ENCODE results near the gene SLC18A2.

SLC18A2 gene

GRCh38 chr10:117240621-117241529 is at the start of gene SLC18A2:
Gene SLC18A2 (plus strand): TSS chr10:117241114. CDS start chr10:117241694, 580 bp downstream.
- TF ChIP-seq CTCF (IDR thresholded peaks at IDR 0.05; ENCODE audit: insufficient read depth, missing control alignments): no peak
- no peak for FAIRE-seq
- no peak for DNase-seq (ENCODE audit: insufficient read length, low spot score)

DNA sequence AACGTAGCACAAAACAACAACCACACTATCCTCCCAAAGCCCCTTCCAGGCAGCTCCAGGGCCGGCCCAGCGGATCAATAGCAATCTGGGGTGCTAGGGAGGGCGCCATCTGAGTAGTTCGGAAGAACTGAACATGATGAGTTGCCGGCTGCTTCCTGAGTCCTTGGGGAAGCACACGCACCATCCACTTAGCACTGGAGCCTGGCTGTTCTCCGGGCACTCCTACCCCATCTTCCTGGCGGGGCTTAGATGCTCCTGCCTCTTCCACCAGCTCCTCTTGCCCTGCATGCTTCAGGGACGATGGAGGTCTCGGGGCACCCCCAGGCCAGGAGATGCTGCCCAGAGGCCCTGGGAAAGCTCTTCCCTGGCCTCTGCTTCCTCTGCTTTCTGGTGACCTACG is 43.7 kb upstream of the SLC18A2 start, which contains the start of gene KCNK18:
TSS of gene KCNK18 (plus strand) at position 301 of the 400 bp plus-strand sequence. CDS start at position 301, 0 bp downstream.
- TF ChIP-seq CTCF (IDR thresholded peaks at IDR 0.05; ENCODE audit: insufficient read depth, missing control alignments): no peak
- FAIRE-seq: no peak

DNA sequence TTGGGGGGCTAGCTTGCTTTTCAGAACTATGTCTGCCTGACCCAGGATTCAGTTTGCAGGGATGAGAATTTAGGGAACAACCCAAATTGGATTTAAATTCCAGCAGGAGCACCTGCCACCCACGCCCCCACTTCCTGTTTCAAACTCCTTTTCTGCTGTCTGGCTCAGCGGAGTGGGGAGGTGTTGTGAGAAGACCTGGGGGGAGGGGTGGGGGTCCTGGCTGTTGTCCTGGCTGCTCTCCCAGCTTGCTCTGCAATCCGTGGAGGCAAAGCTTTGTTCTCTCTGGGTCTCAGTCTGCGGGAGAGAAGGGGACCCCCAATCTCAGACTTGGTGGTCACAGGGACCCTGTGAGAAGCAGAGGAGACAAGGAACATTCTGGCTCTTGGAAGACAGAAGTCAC is 42.8 kb upstream of the SLC18A2 start:
- no peak for FAIRE-seq
- TF ChIP-seq CTCF (IDR thresholded peaks at IDR 0.05; ENCODE audit: insufficient read depth, missing control alignments): no peak

More for the DNA sequence above, 43.7 kb upstream of the SLC18A2 start, which contains the start of gene KCNK18:
- no peak for DNase-seq (ENCODE audit: insufficient read length, low spot score)

DNA sequence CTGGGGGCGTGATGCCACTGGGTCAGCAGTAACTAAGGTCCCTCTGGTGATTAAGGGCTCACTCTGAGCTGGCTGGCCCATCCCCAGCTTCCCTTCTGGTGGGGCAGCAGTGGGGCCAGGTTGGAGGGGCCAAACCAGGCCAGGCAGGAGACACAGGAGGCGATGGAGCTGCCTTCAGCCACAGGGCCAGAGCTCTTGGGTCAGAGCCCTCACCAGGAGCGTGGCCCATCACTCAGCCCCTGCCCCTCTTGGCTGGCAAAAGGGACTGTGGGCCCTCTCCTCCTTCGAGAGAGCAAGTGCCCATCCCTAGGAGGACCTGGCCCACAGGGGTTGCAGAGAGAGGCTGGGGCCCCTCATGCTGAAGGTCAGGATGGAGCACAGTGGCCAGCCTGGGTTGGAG is 39.1 kb upstream of the SLC18A2 start:
- no peak for TF ChIP-seq CTCF (IDR thresholded peaks at IDR 0.05; ENCODE audit: insufficient read depth, missing control alignments)
- FAIRE-seq (no peak), DNase-seq (ENCODE audit: insufficient read length, low spot score) (no peak)

More for the DNA sequence above, 42.8 kb upstream of the SLC18A2 start:
- no peak for DNase-seq (ENCODE audit: insufficient read length, low spot score)

DNA sequence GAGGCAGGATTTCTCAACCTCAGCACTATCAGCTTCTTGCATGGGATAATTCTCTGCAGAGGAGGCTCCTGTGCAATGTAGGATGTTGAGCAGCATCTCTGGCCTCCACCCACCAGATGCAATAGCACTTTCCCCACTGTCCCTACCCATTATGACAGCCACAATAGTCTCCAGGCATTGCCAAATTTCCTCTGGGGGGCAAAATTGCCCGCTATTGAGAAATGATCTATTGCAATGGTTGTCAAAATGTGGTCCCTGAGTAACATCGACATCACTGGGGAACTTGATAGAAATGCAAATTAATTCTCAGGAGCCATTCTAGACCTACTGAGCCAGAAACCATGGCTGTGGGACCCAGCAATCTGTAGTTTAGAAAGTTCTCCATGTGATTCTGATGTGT is 36.6 kb upstream of the SLC18A2 start:
- no peak for FAIRE-seq
- no peak for TF ChIP-seq CTCF (IDR thresholded peaks at IDR 0.05; ENCODE audit: insufficient read depth, missing control alignments)
- DNase-seq (ENCODE audit: insufficient read length, low spot score): no peak

DNA sequence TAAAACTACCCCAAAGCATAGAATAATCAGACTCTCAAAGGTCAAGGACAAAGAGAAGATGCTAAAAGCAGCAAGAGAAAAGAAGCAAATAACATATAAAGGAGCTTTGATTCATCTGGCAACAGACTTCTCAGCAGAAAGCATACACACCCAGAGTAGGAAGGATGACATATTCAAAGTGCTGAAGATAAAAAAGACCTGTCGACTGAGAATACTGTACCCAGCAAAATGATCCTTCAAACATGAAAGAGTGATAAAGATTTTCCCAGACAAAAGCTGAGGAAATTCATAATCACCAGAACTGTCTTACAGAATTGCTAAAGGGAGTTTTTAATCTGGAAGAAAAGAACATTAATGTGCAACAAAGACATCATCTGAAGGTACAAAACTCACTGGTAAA is 28.7 kb upstream of the SLC18A2 start:
- no peak for FAIRE-seq
- DNase-seq (ENCODE audit: insufficient read length, low spot score): no peak
- TF ChIP-seq CTCF (IDR thresholded peaks at IDR 0.05; ENCODE audit: insufficient read depth, missing control alignments): no peak

DNA sequence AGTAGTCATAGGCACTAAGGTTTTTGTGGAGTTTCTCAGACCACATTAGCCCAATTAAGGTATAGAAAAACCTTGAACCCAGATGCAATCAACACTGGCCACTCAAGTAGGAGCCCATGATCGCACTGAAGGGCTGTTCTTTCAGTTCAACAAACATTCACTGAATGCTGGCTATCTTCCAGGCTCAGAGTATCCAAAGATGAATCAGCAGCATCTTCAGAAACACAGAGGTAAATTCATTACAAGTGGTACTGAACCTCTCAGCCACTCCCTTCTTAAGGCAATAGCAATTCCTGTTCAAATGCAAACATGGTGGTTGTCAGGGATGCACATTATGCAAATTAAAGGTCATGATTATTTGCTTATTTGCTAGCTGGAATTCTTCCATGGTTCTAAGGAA is 26.5 kb upstream of the SLC18A2 start:
- no peak for DNase-seq (ENCODE audit: insufficient read length, low spot score)
- no peak for FAIRE-seq
- TF ChIP-seq CTCF (IDR thresholded peaks at IDR 0.05; ENCODE audit: insufficient read depth, missing control alignments): no peak

Measured in D721Med (cell line).